ENCODE measurements around the gene OTUD5.

GRCh38 chrX:48942895-48943294, 14.5 kb downstream of the OTUD5 start:
- TF ChIP-seq GABPA (IDR thresholded peaks at IDR 0.05; ENCODE audit: low read depth) (no peak), REST (IDR thresholded peaks at IDR 0.05; ENCODE audit: insufficient replicate concordance, low read depth) (no peak)
